ENCODE data around the gene PI3. TPM values are rescaled to one million over a fixed set of nuclear protein-coding genes. Genes with fewer than 3 reads are reported as not detected.
"Not testable (repeated sequence)": the region's sequence is repeated elsewhere in the genome, so short reads cannot be mapped to it uniquely, and the experiment has no call there.

Gene PI3, protein sequence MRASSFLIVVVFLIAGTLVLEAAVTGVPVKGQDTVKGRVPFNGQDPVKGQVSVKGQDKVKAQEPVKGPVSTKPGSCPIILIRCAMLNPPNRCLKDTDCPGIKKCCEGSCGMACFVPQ
- total RNA-seq = not detected in 2 replicates

DNA sequence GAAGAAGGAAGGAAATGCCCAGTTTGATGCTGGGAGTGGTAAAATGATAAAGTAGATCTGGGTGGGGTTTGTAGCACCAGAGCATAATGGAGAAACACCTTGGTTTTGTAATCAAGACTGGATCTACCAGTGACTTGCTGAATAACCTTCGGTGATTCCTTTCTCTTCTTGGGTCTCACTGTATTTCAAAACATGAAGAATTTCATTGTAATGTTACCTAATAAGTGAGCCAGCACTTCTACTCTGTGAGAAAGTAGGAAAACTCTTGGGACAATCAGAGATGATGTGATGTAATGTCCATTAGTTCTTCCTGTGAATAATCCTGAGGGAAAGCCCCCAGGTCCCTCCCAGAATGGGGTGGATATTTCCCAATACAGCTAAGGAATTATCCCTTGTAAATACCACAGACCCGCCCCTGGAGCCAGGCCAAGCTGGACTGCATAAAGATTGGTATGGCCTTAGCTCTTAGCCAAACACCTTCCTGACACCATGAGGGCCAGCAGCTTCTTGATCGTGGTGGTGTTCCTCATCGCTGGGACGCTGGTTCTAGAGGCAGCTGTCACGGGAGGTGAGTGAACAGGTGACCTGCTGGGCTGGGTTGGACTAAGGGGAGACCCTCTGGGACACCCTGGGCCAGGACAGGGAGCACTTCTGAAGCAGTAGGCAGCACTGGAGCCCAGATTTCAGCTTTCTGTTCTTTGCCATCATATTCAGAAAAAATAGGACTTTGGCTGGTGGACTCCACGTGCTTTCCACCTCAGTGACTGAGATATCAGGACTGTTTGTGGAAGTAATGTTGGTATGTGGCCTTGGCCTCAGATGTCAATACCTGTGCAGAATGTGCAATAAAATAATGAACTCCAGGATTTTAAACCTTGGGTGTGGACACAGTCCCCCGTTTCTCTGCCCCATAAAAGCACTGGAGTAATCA is at the start of gene PI3:
TSS of gene PI3 (plus strand) at position 469 of the 931 bp plus-strand sequence. CDS start at position 490, 21 bp downstream.
- intact Hi-C loops (cut with micrococcal nuclease) = no loop called here

DNA sequence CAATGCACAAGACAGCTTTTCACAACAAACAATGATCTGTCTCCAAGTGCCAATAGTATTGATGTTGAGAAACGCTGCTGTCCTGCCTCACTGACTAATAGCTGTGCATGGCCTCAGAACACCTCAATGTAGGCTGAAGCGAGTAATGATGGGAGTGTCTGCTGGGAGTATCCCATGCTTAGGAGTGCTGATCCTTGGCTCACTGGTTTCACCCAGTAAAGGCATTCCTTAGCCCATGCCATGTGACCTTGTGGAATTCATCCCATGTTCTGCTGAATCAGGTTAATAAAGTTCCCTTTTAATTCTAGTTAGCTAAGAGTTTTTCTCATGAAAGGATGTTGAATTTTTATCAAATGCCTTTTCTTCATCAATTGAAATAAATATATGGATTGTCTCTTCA is 46.6 kb upstream of the PI3 start:
- intact Hi-C loops (cut with micrococcal nuclease) = no loop called here

DNA sequence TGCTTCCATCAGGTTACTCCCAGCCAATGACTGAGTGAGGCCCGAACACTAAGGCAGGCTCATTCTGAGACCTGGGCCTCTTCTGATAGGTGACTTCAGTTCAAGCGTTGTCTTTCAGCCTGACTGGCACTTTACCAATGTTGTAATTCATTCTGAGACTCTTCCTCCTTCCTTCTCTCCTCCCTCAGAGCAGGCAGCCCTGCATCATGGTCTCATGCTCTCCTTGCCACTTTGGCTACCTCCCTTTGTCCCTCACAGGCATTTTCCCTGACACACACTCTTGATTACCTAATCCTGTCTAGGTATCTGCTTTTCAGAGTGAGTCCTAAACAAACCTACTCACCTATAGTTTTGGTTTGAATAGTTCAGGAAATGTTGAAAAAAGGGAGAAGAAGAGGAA is 37.8 kb upstream of the PI3 start:
- intact Hi-C loops (cut with micrococcal nuclease) = no loop called here

DNA sequence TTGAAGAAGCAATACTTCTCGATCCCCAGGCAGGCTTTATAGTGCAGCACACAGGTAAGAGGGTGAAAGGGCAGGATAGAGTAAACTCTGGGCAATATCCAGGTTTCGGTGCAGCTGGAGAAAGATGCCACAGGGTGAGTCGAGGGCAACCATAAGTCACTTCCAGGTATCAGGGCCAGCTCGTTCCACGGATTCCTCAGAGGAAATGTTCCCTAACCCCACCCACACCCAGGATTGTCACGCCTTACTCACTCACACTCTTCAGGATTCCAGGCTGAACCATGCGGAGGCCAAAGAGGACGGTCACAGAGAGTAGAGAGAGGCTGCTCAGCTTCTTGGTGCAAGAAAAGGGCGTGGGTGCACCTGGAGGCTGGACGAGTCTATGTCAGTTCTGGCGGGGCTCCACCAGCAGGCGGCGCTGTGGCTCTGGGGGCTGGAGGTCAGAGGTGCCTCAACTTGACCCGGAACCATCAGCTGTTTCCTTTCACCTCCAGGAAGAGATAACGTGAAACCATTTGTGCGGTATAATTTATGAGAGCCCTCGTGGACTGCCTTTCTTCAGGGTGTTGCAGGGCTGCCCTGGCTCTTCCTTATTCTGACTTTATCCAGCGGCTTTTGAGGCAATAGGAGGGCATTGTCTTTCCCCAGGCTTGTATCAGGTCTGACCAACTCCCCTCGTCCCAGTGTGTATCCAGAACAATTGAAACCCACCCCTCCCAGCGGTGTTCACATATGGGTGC is 36.0 kb upstream of the PI3 start:
- intact Hi-C loops (cut with micrococcal nuclease) = no loop called here

DNA sequence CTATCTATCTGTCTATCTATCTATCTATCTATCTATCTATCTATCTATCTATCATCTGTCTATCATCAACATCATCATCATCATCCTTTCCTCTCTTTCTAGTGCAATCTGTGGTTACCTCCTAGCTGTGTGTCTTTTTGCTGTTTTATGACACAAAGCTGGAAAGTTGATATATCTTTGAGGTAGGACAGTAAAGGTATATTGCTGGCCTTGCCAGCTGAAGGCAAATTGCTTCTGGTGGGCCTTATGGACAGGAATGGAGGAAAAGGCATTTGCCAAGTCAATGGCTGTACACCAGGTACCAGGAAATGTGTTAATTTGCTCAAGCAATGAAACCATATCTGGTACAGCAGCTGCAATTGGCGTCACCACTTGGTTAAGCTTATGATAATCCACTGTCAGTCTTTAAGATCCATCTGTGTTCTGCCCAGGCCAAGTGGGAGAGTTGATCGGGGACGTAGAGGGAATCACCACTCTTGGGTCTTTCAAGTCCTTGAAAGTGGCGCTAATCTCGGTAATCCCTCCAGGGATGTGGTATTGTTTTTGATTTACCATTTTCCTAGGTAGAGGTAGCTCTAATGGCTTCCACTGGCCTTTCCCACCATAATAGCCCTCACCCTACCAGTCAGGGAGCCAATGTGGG is 34.8 kb upstream of the PI3 start:
- intact Hi-C loops (cut with micrococcal nuclease) = not testable (repeated sequence)

DNA sequence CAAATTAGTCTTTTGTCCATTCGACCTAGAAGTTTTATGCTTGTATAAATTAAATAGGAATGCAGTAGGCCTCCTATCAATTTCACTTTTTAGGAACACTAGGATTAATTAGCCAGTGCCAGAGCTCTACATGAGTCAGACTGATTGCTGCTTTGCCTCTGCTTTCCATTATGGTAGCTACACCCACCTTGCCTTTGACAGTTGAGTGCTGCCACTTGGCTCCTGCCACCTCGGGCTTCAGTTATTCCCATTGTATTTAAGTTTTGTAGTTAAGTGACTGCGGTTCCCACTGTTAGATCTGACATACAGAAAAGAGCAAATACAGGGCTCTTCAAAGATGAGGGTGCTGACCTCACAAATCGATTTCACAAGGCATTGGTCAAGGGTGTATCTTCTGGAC is 33.9 kb upstream of the PI3 start:
- intact Hi-C loops (cut with micrococcal nuclease) = no loop called here

DNA sequence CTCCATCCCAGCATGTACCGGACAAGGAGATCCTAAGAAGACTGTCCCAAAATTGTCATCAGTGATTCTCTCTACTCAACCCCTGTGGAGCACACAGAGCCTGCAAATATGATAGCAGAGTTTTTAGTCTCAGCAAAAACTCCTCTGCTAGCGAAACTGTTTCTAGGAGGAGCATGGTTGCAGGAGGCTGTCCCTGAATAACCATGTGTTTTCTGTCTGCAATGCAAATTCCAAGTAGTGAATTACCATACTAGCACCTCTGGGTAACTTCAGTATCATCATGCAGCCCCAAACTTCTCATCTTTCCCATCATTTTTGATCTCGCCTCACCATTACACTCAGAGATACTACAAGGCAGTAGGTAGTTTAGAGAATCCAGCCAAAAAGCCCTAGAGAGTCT is 25.6 kb upstream of the PI3 start:
- intact Hi-C loops (cut with micrococcal nuclease) = no loop called here

DNA sequence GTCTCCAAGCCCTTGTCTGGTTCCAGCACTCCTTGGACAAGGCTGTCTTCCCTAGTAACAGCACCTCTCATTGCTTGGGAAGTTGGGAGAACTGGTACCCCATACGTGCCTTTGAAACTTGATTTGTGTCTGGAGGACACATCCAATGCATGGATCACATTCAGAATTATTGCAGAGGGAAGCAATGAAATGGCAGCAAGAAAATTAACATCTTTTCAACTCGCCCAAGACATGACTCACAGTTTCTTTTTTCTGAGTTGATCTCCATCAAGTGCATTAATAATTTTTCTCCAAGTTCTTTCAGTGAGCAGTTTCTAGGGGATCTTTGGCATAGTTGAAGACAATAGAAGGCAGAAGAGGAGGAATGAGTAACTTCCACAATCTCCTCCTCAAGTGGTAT is 22.3 kb upstream of the PI3 start:
- intact Hi-C loops (cut with micrococcal nuclease) = no loop called here

DNA sequence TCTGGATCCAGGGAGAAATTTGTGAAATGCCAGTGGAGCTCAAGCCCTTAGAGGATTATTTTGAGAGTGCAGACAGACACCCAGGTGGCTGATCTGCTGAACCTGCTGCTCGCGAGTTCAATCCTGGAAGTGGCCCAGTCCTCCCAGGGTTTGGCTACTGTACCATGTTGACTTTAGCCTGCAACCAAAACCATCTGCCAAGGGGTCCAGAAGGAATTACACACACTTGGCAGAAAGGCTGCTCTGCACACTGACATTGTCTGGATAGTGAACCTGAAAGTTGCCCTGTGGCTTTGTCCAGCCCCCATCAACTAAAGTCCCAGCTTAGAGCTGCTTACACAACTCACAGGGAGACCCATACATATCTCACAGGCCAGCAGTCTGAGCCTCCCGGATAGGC is 21.6 kb upstream of the PI3 start:
- intact Hi-C loops (cut with micrococcal nuclease) = no loop called here

DNA sequence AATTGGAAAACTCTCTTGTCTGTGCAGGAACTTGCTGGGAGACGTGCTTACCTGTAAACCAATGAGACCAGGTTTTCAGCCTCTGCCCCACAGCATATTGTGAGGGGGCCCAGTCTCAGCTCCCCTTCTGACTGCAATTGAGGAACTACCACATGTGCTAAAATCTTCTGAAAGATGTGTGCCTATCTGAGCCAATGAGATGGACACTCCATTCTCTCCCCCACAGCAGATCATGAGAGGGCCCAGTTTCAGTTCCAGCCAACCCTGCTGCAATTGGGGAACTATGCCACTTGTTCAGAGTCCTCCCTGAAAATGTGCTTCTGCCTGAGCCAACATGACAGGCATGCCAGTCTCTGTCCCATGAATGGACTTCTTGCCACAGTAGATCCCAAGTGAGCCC is 20.9 kb upstream of the PI3 start:
- intact Hi-C loops (cut with micrococcal nuclease) = no loop called here

DNA sequence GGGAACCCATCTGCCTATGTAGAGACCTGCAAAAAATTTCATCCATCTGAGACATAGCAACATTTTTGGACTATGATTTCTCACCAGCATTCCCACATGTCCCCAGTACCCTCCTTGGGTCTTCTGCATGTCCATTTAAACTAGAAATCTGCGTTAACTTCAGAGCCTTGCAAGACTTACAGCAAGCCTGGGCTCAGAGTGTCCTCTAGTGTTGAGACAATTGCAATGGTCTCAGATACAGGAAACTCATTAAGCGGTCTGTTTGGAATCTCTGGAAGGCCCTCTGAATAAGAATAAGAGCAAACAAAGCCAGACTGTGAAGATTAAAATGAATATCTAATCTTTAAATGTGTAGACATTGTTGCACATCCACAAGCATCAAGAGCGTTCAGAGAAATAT is 20.5 kb upstream of the PI3 start:
- intact Hi-C loops (cut with micrococcal nuclease) = no loop called here

DNA sequence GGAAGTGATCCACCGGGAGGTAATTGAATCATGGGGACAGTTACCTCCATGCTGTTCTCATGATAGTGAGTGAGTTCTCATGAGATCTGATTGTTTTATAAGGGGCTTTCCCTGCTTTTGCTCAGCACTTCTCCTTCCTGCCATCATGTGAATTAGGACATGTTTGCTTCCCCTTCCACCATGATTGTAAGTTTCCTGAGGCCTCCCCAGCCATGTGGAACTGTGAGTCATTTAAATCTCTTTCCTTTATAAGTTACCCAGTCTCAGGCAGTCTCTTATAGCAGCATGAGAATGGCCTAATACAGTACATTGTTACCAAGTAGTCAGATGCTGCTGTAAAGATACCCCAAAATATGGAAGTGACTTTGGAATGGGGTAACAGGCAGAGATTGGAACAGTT is 19.9 kb upstream of the PI3 start:
- intact Hi-C loops (cut with micrococcal nuclease) = not testable (repeated sequence)

DNA sequence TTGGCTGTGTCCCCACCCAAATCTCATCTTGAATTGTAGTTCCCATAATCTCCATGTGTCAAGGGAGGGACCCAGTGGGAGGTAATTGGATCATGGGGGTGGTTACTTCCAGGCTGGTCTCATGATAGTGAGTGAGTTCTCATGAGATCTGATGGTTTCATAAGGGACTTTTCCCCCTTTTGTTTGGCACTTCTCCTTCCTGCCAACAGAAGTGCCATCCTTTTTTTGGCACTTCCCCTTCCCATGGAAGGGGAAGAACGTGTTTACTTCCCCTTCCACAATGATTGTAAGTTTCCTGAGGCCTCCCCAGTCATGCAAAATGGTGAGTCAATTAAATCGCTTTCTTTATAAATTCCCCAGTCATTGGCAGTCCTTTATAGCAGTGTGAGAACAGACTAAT is 18.0 kb upstream of the PI3 start:
- intact Hi-C loops (cut with micrococcal nuclease) = no loop called here

DNA sequence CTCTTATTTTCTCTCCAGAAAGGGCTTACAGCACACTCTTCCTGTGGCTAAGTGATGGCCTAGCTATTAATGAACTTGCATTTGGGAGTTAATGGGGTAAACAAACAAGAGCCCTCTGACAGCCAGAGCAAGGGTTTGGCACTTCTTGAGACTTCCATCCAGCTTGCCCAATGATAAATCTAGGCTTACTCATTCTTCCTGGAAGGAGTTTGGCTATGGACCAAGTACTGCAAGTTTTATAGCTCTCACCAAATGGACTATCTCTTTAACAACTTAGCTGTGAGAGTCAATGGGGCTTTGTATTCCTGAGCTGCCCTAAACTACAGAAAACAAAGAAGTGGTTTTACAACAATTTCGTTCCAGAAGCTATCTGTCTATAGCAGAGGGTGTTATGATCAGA is 16.7 kb upstream of the PI3 start:
- intact Hi-C loops (cut with micrococcal nuclease) = no loop called here

DNA sequence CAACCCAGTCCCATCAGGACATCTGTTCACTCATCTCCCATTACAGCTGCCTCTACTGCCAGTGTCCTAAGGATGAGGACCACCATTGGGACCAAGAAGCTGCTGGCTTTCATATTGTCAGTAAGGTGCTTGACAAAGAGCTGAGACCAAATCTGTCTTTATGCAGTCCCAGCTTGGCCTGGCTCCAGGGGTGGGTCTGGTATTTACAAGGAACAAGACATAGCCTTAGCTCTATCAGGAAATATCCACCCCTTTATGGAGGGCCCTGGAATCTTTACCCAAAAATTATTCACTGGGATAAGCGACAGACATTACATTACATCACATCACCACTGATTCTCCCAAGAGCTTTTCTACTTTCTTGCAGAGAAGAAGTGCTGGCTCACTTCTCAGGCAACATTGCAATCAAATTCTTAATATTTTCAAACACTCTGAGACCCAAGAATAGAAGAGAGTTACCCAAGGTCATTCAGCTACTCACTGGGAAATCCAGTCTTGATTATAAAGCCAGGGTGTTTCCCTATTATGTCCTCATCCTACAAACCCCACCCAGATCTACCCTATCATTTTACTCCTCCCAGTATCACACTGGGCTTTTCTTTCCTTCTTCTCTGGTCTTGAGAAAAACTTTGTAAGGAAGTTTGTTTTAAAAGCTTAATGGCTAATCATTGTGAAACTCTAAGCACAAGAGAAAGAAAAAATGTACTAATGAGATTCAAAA is 11.5 kb upstream of the PI3 start:
- intact Hi-C loops (cut with micrococcal nuclease) = no loop called here

DNA sequence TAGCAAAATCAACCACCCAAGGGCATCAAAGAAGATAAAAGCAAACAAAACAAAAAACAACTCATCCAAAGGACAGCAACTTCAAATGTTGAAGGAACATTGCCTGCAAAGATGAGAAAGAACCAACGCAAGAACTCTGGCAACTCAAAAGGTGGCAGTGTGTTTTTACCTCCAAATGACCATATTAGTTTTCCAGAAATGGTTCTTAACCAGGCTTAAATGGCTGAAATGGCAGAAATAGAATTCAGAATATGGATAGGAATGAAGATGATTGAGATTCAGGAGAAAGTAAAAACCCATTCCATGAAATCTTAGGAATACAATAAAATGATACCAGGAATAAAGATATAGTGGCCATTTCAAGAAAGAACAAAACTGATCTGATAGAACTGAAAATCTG is 9.8 kb upstream of the PI3 start:
- intact Hi-C loops (cut with micrococcal nuclease) = no loop called here

DNA sequence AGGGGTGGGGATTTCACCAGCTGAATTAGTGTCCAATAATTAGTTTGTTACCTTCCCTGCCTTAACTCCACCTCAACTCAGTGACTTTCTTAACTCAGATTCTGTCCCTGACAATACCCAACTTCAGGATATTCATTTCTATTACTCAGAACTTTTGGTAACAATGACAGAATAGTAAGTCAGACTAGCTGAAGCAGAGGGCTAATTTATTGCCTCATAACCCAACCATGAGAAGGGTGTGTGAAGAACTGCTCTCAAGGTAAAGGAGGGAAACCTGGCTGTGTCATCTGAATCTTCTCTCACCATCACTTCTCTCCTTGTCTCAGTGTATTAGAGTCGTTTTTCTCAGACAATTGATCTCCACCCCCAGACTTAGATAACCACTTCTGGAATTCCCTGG is 1.2 kb upstream of the PI3 start:
- intact Hi-C loops (cut with micrococcal nuclease) = no loop called here

DNA sequence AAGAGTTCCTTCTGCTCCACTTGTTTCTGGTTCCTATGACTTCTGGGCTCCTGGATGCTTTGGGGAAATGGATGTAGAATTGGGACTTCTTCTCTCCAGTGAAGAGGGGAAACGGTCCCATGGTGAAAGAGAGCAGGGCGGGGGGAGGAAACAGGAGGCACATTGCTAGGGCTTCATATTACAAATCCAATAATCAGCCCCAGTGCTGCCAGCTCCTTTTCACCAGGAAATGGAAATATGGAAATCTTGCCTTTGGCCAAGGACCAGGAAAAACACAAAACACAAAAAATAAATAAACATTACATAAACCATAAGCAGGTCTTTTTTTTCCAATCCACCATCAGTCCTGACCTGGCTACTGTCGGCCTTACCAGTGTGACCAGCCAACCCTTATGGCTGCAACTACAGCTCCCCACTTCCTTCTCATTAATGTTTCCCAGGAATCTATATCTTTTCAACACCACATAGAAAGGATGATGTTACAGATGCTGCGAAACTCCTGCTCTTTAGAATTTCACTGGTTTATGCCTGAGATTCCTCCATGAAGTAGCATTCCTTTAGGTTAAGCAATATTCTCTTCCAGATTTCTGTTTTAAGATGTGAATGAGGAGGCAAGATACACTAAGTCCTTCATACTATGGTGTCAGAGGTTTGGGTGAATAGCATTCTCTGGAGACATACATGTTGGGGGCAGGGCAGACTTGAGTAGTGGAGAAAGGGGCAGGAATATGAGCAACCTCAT is 2.0 kb downstream of the PI3 start:
- intact Hi-C loops (cut with micrococcal nuclease) = no loop called here

DNA sequence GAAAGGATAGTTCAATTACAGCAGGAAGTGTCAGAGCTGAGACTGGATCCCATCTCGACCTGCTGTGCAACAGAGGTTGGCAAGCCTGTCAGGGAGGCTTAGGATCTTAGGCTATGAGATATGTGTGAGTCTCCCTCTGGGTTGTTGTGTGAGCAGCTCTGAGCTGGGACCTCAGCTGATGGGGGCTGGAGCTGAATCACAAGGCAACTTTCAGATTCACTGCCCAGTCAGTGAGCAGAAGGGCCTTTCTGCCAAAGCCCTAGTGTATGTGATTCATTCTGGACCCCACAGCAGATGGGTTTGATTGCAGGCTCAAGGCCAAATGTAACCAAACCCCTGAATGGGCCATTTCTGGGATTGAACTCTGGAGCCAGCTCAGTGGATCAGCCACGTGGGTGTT is 4.5 kb downstream of the PI3 start:
- intact Hi-C loops (cut with micrococcal nuclease) = no loop called here

DNA sequence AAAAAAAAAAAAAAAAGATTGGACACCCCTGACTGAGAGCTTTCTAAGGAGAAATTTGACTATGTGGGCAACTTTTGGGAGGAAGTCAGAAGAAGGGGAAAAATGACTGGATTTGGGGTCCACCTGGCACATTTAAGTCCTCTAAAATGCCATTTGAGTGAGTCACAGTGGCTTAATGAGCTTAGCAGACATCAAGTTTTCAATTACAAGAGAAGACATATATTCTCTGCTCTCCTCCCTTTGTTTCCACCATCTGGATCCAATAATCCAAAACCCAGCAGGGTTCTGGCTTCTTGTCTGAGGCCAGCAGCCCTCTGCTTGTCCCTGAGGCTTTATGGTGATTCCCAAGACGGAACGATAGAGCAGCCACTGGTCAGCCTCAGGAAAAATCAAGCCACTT is 6.9 kb downstream of the PI3 start:
- intact Hi-C loops (cut with micrococcal nuclease) = no loop called here

DNA sequence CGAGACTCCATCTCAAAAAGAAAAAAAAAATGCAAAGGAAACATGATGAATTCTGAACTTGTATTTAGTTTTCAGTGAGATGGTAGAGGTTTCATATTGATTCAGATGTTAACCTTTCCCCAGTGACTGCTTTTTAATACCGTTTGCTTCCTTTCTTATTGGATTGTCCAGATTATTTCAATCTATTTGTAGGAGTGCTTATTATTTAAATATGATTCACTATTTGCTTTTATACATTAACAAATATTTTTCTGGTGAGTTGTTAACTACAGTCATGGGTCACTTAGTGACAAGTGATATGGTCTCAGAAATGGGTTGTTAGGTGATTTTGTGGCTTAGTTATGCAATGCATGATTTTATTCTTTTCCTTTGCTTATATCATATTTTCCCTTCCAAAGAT is 8.4 kb downstream of the PI3 start:
- intact Hi-C loops (cut with micrococcal nuclease) = no loop called here
